HepG2 (cell line): ENCODE measurements around the gene NCOA4. TPM values are rescaled to one million over a fixed set of nuclear protein-coding genes. Genes with fewer than 3 reads are reported as not detected.

ENCODE experiments used
- ATAC-seq: fragments of 200-7000 bp; cut with Tn5 transposase; 3 replicates; pipeline ENCODE4 v1.9.1; 2020; ENCODE audit warnings: mild to moderate bottlenecking, moderate library complexity
- BruUV-seq: library from RNA; stranded (reverse); fragments of 400-500 nt; replicated peaks from 2 replicates; lab custom pipeline; 2021; lab: Mats Ljungman, UMichigan
- CTCF ChIA-PET: fragments of 300-600 bp; formaldehyde crosslinking; extraction: SDS; loops from one replicate; lab custom pipeline; 2021; ENCODE audit warnings: low total read pairs, inconsistent platforms, low intra/inter-chr PET ratio; lab: Yijun Ruan, JAX
- POLR2A ChIA-PET: fragments of 350-600 bp; sonication (Branson Sonifier 250); formaldehyde crosslinking; loops from one replicate; lab custom pipeline; 2020; ENCODE audit warnings: antibody characterized with exemption, inconsistent platforms; lab: Yijun Ruan, JAX
- DNase-seq: peaks from one replicate; pipeline ENCODE4 v3.0.0-alpha.2; 2015; ENCODE audit warnings: low spot score
- FAIRE-seq: peaks from 3 replicates; lab custom pipeline; 2011; peaks lifted over from hg19 to GRCh38; lab: Jason Lieb, UNC
- H2AFZ ChIP-seq: one replicate; pipeline ENCODE4 v1.6.1; 2011; ENCODE audit warnings: low read length, inconsistent platforms
- H3K27ac ChIP-seq: fragments of 300-600 bp; 3 replicates; pipeline ENCODE4 v1.8.0; 2011; ENCODE audit warnings: mixed run types, mild to moderate bottlenecking, mixed read lengths, low read length, inconsistent platforms; ENCODE audit not compliant: insufficient read depth; ENCODE audit errors: extremely low read length
- H3K27me3 ChIP-seq, 2 experiments: fragments of 200-600 bp in 1 of 2; 2 replicates in 1 of 2; 3 replicates in 1 of 2; pipeline versions ENCODE4 v1.6.0 to v1.8.0; 2011; ENCODE audit warnings: low read length in 2 of 2, mild to moderate bottlenecking in 2 of 2, moderate library complexity in 2 of 2, inconsistent platforms in 1 of 2; ENCODE audit not compliant: insufficient read depth in 2 of 2, control insufficient read depth in 1 of 2
- H3K36me3 ChIP-seq, 2 experiments: fragments of 200-600 bp in 1 of 2; replicated peaks in 1 of 2; 2 replicates in 1 of 2; 3 replicates in 1 of 2; pipeline versions ENCODE4 v1.5.1 to v1.8.0; 2011; ENCODE audit warnings: low read length in 2 of 2, inconsistent platforms in 1 of 2; ENCODE audit not compliant: insufficient read depth in 2 of 2, control insufficient read depth in 1 of 2
- H3K4me1 ChIP-seq: 2 replicates; pipeline ENCODE4 v1.5.1; 2012; ENCODE audit warnings: low read length, inconsistent platforms; ENCODE audit not compliant: insufficient read depth
- H3K4me2 ChIP-seq: 2 replicates; pipeline ENCODE4 v1.6.0; 2011; ENCODE audit warnings: low read depth, low read length, inconsistent platforms
- H3K4me3 ChIP-seq, 3 experiments: fragments of 200-600 bp in 1 of 3; sonication (generic), shearing (Covaris generic) in 1 of 3; replicated peaks in 1 of 3; 2 replicates each; pipeline ENCODE4 v1.5.1; 2011 to 2016; ENCODE audit warnings: low read length in 3 of 3, inconsistent platforms in 2 of 3, low read depth in 2 of 3, mild to moderate bottlenecking in 2 of 3, control low read depth in 1 of 3, mixed read lengths in 1 of 3; ENCODE audit not compliant: insufficient read depth in 1 of 3
- H3K79me2 ChIP-seq: one replicate; pipeline ENCODE4 v1.6.1; 2011; ENCODE audit warnings: low read length, inconsistent platforms; ENCODE audit not compliant: insufficient read depth
- H3K9ac ChIP-seq: 2 replicates; pipeline ENCODE4 v1.6.0; 2011; ENCODE audit warnings: mild to moderate bottlenecking, low read depth, low read length, inconsistent platforms; ENCODE audit not compliant: insufficient read depth
- H3K9me3 ChIP-seq: 2 replicates; pipeline ENCODE4 v1.5.1; 2012; ENCODE audit warnings: mild to moderate bottlenecking, low read length
- H4K20me1 ChIP-seq: 2 replicates; pipeline ENCODE4 v1.6.0; 2011; ENCODE audit warnings: inconsistent platforms, mild to moderate bottlenecking, low read length, moderate library complexity; ENCODE audit not compliant: insufficient read depth
- HNF4G ChIP-seq, 2 experiments: sonication (generic) in 1 of 2; formaldehyde crosslinking in 1 of 2; IDR thresholded peaks; 2 replicates each; pipeline versions ENCODE4 v1.4.0 to v1.6.1; 2011 to 2020; ENCODE audit warnings: borderline replicate concordance in 2 of 2, low read depth in 2 of 2, mild to moderate bottlenecking in 2 of 2, low read length in 1 of 2, missing genetic modification reagents in 1 of 2, moderate library complexity in 1 of 2
- ONECUT2 ChIP-seq: sonication (generic); formaldehyde crosslinking; IDR thresholded peaks from 2 replicates; pipeline ENCODE4 v1.4.0; 2020; ENCODE audit warnings: missing genetic modification reagents
- ZNF337 ChIP-seq: sonication (generic); formaldehyde crosslinking; IDR thresholded peaks from 2 replicates; pipeline ENCODE4 v1.5.1; 2020; ENCODE audit warnings: missing genetic modification reagents, low read depth, mild to moderate bottlenecking, borderline replicate concordance
- ZNF556 ChIP-seq: sonication (generic); formaldehyde crosslinking; IDR thresholded peaks from 2 replicates; pipeline ENCODE4 v1.4.0; 2020; ENCODE audit warnings: mild to moderate bottlenecking, missing genetic modification reagents, borderline replicate concordance
- WGBS: methylation state at CpG from one replicate; pipeline ENCODE4 v1.1.6; 2017; ENCODE audit warnings: low lambda C conversion rate; 5-methylcytosine and 5-hydroxymethylcytosine counted together
- in situ Hi-C: cut with HindIII; loops from 2 replicates; pipeline ENCODE4 v1.10.0; 2017; ENCODE audit warnings: low pct_unique_long_range_greater_than_20kb; ENCODE audit not compliant: extremely low pct_ligation_motif_present
- intact Hi-C: fragments of 100-400 bp; cut with micrococcal nuclease; formaldehyde crosslinking; loops from one replicate; pipeline ENCODE4 v1.10.0; 2022; ENCODE audit not compliant: unreplicated experiment
- polyA plus RNA-seq, 8 experiments: library from polyadenylated mRNA; depleted of rRNA in 3 of 8; stranded (reverse) in 7 of 8; unstranded in 1 of 8; fragments of >200 nt; fragmentation: Illumina TruSeq in 4 of 8; extraction: Trizol in 4 of 8; gene quantifications; 2 replicates each; pipeline versions ENCODE4 v1.2.1 to v1.2.3, GENCODE V29; 2011 to 2016; ENCODE audit warnings: low read depth in 4 of 8, missing spikeins in 1 of 8, mixed read lengths in 1 of 8; ENCODE audit not compliant: insufficient read depth in 1 of 8
- total RNA-seq, 5 experiments: library from RNA; depleted of rRNA; stranded (reverse); fragments of >200 nt; fragmentation: Illumina TruSeq; extraction: Trizol; gene quantifications; 2 replicates each; pipeline ENCODE4 v1.2.3, GENCODE V29; 2016; ENCODE audit warnings: low read depth in 1 of 5
- TF ChIP-seq, protein P1 (sequence below): sonication (generic); formaldehyde crosslinking; IDR thresholded peaks from 2 replicates; pipeline ENCODE4 v1.4.0; 2020; ENCODE audit warnings: mild to moderate bottlenecking, missing genetic modification reagents
- TF ChIP-seq, protein P2 (sequence below): sonication (generic); formaldehyde crosslinking; IDR thresholded peaks from 2 replicates; pipeline ENCODE4 v1.5.0; 2020; ENCODE audit warnings: mild to moderate bottlenecking, missing genetic modification reagents, moderate library complexity

Gene NCOA4
- total and polyA plus RNA-seq, 2 of the 13 experiments (the other 11 are each of a cell fraction or from before 2014, with no cell fraction given): 306 to 400 TPM

DNA sequence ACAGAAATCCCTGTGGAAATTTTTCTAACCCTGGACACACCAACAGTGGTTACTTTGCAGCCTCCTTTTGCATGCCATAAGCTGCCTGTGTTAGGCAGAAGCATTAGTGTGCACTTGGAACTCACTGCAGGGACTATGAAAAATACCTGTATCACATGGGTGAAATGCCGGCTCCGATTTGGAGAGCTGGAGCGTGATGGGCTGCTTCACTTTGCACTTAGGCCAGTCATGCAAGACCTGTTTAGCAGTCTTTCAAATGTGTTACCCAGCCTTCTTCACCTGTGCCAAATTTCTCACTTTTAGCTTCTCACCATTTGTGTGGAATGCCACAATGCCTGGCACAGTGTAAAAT lies 11.3 kb downstream of the NCOA4 start (continued):
- TF ChIP-seq, protein P1, sequence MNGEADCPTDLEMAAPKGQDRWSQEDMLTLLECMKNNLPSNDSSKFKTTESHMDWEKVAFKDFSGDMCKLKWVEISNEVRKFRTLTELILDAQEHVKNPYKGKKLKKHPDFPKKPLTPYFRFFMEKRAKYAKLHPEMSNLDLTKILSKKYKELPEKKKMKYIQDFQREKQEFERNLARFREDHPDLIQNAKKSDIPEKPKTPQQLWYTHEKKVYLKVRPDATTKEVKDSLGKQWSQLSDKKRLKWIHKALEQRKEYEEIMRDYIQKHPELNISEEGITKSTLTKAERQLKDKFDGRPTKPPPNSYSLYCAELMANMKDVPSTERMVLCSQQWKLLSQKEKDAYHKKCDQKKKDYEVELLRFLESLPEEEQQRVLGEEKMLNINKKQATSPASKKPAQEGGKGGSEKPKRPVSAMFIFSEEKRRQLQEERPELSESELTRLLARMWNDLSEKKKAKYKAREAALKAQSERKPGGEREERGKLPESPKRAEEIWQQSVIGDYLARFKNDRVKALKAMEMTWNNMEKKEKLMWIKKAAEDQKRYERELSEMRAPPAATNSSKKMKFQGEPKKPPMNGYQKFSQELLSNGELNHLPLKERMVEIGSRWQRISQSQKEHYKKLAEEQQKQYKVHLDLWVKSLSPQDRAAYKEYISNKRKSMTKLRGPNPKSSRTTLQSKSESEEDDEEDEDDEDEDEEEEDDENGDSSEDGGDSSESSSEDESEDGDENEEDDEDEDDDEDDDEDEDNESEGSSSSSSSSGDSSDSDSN: 0 out of 2 replicates have a peak, but pooled peaks have one; percentile 10

DNA sequence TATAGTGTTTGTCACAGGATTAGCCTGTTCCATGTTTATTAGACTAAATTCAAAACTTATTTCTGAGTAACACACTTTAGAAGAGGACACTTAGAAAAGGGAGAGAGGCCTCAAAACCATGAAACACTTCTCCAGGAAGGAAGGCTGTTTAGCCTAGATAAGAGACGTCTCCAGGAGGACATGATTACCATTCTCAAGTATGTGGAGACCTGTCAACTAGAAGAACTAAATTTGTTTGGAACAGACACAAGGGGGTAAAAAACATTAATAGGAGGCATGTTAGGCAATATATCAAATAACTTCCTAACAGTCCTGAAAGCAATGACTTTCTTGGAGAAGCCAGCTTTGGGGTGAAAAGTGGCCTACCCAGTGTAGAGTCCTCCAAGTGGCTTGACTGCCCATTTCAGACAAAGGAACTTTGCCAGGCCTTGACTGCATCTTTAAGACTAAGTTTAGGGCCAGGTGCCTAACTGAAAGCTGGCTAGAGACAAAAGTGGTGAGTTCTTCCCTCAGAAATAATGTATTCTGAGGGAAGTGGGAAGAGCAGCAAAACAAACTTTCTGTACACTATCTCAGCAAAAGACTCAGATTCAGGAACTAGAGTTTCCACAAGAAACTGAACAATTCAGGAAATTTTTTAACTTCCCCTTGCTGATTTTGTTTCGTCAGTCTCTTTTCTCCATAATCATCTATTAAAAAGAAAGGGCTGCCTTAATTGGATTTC lies 11.8 kb downstream of the NCOA4 start:
- ChIA-PET POLR2A (interaction anchor here (3.0 to 8.7 kb wide), 3 partner anchors 11 to 13 kb away, joined by 17 to 147 read pairs (median 31); partner anchors contain the start of gene NCOA4), CTCF (no interaction called here)
- H2AFZ ChIP-seq: no peak overlapping the region
- H3K9me3 ChIP-seq: no peaks in the 10 kb centered on the region
- peak overlapping the region; percentile 86; the same call in 1 of the 2 replicates for H3K9ac ChIP-seq
- peak overlapping the region; percentile 17 to 92 (median 89); a peak in 4 of 6 replicates for H3K4me3 ChIP-seq
- no peak for FAIRE-seq
- H3K36me3 ChIP-seq: peaks cover 21 to 53% of the 10 kb centered on the region in 2 experiments
- H3K27me3 ChIP-seq: no peaks in the 10 kb centered on the region; a peak in 1 of 5 replicates
- H4K20me1 ChIP-seq: peaks cover 95% of the 10 kb centered on the region
- TF ChIP-seq ZNF337 (CRISPR knock-in tag) (no peak), HNF4G (IDR thresholded peaks at IDR 0.05; ENCODE audit: borderline replicate concordance, low read depth, low read length) (no peak), HNF4G (CRISPR knock-in tag; IDR thresholded peaks at IDR 0.05; ENCODE audit: borderline replicate concordance, low read depth) (no peak), ZNF556 (CRISPR knock-in tag) (0 out of 2 replicates have a peak, but pooled peaks have one; percentile 20), ONECUT2 (CRISPR knock-in tag) (no peak)
- TF ChIP-seq, protein P2, sequence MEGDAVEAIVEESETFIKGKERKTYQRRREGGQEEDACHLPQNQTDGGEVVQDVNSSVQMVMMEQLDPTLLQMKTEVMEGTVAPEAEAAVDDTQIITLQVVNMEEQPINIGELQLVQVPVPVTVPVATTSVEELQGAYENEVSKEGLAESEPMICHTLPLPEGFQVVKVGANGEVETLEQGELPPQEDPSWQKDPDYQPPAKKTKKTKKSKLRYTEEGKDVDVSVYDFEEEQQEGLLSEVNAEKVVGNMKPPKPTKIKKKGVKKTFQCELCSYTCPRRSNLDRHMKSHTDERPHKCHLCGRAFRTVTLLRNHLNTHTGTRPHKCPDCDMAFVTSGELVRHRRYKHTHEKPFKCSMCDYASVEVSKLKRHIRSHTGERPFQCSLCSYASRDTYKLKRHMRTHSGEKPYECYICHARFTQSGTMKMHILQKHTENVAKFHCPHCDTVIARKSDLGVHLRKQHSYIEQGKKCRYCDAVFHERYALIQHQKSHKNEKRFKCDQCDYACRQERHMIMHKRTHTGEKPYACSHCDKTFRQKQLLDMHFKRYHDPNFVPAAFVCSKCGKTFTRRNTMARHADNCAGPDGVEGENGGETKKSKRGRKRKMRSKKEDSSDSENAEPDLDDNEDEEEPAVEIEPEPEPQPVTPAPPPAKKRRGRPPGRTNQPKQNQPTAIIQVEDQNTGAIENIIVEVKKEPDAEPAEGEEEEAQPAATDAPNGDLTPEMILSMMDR (CRISPR knock-in tag): no peak
- TF ChIP-seq, all 625 proteins: peak for 1
- in situ Hi-C loops (no loop called here), intact Hi-C loops (no loop called here)
- peaks cover 93% of the 10 kb centered on the region for H3K79me2 ChIP-seq
- ATAC-seq: no peak
- peaks cover 64% of the 10 kb centered on the region for H3K4me1 ChIP-seq
- 65% methylated on average over 2 of the region's 2 CpGs for whole genome bisulfite sequencing
- H3K4me2 ChIP-seq: peak overlapping the region; percentile 91
- DNase-seq: no peak
- H3K27ac ChIP-seq: peak overlapping the region; percentile 86
- BruUV-seq: no TSS peak
